OCI-LY7 (cell line): Measurements from ENCODE around the gene GLMP. TPM values are rescaled to one million over a fixed set of nuclear protein-coding genes. Genes with fewer than 3 reads are reported as not detected.

ENCODE experiments used
- BruUV-seq: library from RNA; stranded (reverse); fragments of 400-500 nt; replicated peaks from 2 replicates; lab custom pipeline; 2021; lab: Mats Ljungman, UMichigan
- CTCF ChIA-PET: fragments of 300-600 bp; sonication (Branson Sonifier 250); formaldehyde crosslinking; loops from one replicate; lab custom pipeline; 2022; ENCODE audit warnings: antibody characterized with exemption; ENCODE audit not compliant: unreplicated experiment; lab: Charles Lee
- POLR2A ChIA-PET: fragments of 300-600 bp; sonication (Branson Sonifier 250); formaldehyde crosslinking; loops from one replicate; lab custom pipeline; 2022; ENCODE audit warnings: antibody characterized with exemption; lab: Charles Lee
- DNase-seq: peaks from one replicate; pipeline ENCODE4 v3.0.0-alpha.2; 2015; ENCODE audit warnings: low spot score
- H2AFZ ChIP-seq: fragments of 200-600 bp; sonication (generic), shearing (Covaris generic); 2 replicates; pipeline ENCODE4 v1.6.1; 2014; ENCODE audit warnings: mild to moderate bottlenecking, antibody characterized with exemption, low read length, moderate library complexity
- H3K27ac ChIP-seq: fragments of 200-600 bp; sonication (generic); 2 replicates; pipeline ENCODE4 v1.5.1; 2014; ENCODE audit warnings: mixed run types, low read depth, mild to moderate bottlenecking, moderate library complexity, low read length, inconsistent platforms; ENCODE audit not compliant: poor library complexity, severe bottlenecking
- H3K36me3 ChIP-seq: fragments of 200-600 bp; sonication (generic); 2 replicates; pipeline ENCODE4 v1.6.1; 2014; ENCODE audit warnings: mild to moderate bottlenecking, antibody characterized with exemption, low read length, moderate library complexity, mixed read lengths; ENCODE audit not compliant: insufficient read depth
- H3K4me1 ChIP-seq: fragments of 200-600 bp; sonication (generic); 2 replicates; pipeline ENCODE4 v1.5.1; 2014; ENCODE audit warnings: mild to moderate bottlenecking, low read length; ENCODE audit not compliant: insufficient read depth, poor library complexity, severe bottlenecking
- H3K4me2 ChIP-seq: fragments of 200-600 bp; sonication (generic); 2 replicates; pipeline ENCODE4 v1.6.1; 2014; ENCODE audit warnings: mild to moderate bottlenecking, low read length
- H3K4me3 ChIP-seq: fragments of 200-600 bp; sonication (generic); 2 replicates; pipeline ENCODE4 v1.5.1; 2014; ENCODE audit warnings: mild to moderate bottlenecking, low read depth, low read length; ENCODE audit not compliant: poor library complexity, severe bottlenecking
- H3K79me2 ChIP-seq: fragments of 200-600 bp; sonication (generic); 2 replicates; pipeline ENCODE4 v1.6.1; 2016; ENCODE audit warnings: low read depth, mild to moderate bottlenecking, low read length, moderate library complexity, mixed read lengths; ENCODE audit not compliant: insufficient read depth
- H3K9me2 ChIP-seq: fragments of 200-600 bp; sonication (generic); 2 replicates; pipeline ENCODE4 v1.6.1; 2016; ENCODE audit warnings: mild to moderate bottlenecking, low read length, mixed read lengths; ENCODE audit not compliant: insufficient read depth
- H3K9me3 ChIP-seq: fragments of 200-600 bp; sonication (generic); 2 replicates; pipeline ENCODE4 v1.6.1; 2014; ENCODE audit warnings: mild to moderate bottlenecking, mixed run types, low read length, mixed read lengths
- H4K20me1 ChIP-seq: fragments of 200-600 bp; sonication (generic); 2 replicates; pipeline ENCODE4 v1.6.1; 2014; ENCODE audit warnings: mild to moderate bottlenecking, antibody characterized with exemption, low read length, moderate library complexity, mixed read lengths; ENCODE audit not compliant: insufficient read depth
- EZH2phosphoT487 ChIP-seq: fragments of 200-600 bp; sonication (generic); IDR thresholded peaks from 2 replicates; pipeline ENCODE4 v1.6.1; 2018; ENCODE audit warnings: low read depth, borderline replicate concordance, mild to moderate bottlenecking, mixed run types, antibody characterized with exemption, low read length, moderate library complexity, mixed read lengths
- intact Hi-C: fragments of 100-400 bp; cut with micrococcal nuclease; formaldehyde crosslinking; loops from one replicate; pipeline ENCODE4 v1.10.0; 2022; ENCODE audit not compliant: unreplicated experiment
- total RNA-seq, 2 experiments: library from RNA; depleted of rRNA in 1 of 2; stranded (reverse); fragments of >200 nt in 1 of 2; shearing (Covaris generic) in 1 of 2; gene quantifications; 2 replicates each; pipeline ENCODE4 v1.2.3, GENCODE V29; 2014 to 2022
- TF ChIP-seq, protein P1 (sequence below): fragments of 200-600 bp; sonication (generic); conservative IDR thresholded peaks from 2 replicates; pipeline ENCODE4 v1.5.1; 2014; ENCODE audit warnings: mild to moderate bottlenecking, antibody characterized with exemption, low read length, moderate library complexity, mixed read lengths

The GLMP gene
- total RNA-seq, 2 experiments from 2014 or later, result 0.60 to 4.9 TPM

DNA sequence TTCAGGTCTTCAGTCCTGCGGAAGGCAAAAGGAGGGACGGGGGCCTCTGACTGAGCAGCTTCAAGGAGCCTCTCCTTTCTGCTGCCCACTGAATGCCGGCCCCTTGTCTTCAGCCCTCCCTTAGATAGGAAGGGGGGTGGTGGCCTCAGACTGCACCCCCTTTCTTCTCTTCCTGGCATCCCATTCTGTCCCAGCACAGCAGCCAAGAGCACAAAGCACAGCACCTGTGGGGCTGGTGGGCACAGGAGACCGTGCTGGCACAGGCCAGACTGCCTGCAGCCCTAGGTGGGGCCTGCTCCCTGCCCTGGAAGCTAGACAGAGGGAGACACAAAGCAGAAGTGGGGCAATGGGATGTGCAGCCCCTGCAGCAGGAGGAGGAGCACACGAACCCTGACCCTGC, 45.9 kb downstream of the GLMP start:
- no peaks in the 10 kb centered on the region; the same call in 1 of the 2 replicates for H4K20me1 ChIP-seq
- DNase-seq, result no peak
- no peak overlapping the region for H2AFZ ChIP-seq
- POLR2A ChIA-PET, result no interaction called here
- H3K4me3 ChIP-seq, result no peak overlapping the region
- no peak overlapping the region for H3K4me2 ChIP-seq
- no peak overlapping the region for H3K27ac ChIP-seq
- no peaks in the 10 kb centered on the region for H3K9me3 ChIP-seq
- BruUV-seq, result no TSS peak
- TF ChIP-seq EZH2phosphoT487, result no peak
- TF ChIP-seq, protein P1, sequence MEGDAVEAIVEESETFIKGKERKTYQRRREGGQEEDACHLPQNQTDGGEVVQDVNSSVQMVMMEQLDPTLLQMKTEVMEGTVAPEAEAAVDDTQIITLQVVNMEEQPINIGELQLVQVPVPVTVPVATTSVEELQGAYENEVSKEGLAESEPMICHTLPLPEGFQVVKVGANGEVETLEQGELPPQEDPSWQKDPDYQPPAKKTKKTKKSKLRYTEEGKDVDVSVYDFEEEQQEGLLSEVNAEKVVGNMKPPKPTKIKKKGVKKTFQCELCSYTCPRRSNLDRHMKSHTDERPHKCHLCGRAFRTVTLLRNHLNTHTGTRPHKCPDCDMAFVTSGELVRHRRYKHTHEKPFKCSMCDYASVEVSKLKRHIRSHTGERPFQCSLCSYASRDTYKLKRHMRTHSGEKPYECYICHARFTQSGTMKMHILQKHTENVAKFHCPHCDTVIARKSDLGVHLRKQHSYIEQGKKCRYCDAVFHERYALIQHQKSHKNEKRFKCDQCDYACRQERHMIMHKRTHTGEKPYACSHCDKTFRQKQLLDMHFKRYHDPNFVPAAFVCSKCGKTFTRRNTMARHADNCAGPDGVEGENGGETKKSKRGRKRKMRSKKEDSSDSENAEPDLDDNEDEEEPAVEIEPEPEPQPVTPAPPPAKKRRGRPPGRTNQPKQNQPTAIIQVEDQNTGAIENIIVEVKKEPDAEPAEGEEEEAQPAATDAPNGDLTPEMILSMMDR, result no peak
- no peaks in the 10 kb centered on the region for H3K79me2 ChIP-seq
- CTCF ChIA-PET, result no interaction called here
- H3K4me1 ChIP-seq, result no peaks in the 10 kb centered on the region
- peaks cover 63% of the 10 kb centered on the region for H3K36me3 ChIP-seq
- intact Hi-C loops, result no loop called here
- H3K9me2 ChIP-seq, result no peaks in the 10 kb centered on the region

DNA sequence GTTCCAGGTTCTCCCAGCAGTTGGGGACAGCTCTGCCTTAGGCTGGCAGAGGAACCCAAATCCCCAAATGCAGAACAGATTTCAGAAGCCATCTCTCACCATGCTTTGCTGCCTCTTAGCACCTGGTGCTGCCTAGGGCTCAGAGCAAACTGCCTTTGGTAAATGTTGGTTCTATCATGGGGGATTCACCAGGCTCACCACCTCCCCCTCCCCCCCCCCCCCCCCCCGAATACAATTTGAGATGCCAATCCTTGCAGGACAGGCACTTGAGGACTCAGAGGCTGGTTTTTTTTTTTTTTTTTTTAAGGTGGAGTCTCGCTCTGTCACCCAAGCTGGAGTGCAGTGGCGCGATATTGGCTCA, 47.2 kb downstream of the GLMP start:
- intact Hi-C loops, result no loop called here
- Histone ChIP-seq H3K79me2 (no peaks in the 10 kb centered on the region), H3K27ac (no peak overlapping the region), H4K20me1 (no peaks in the 10 kb centered on the region; the same call in 1 of the 2 replicates), H2AFZ (no peak overlapping the region), H3K9me2 (no peaks in the 10 kb centered on the region), H3K36me3 (peaks cover 50% of the 10 kb centered on the region), H3K4me3 (no peak overlapping the region), H3K4me1 (no peaks in the 10 kb centered on the region), H3K4me2 (no peak overlapping the region), H3K9me3 (no peaks in the 10 kb centered on the region)
- DNase-seq, result no peak
- POLR2A ChIA-PET, result interaction anchor here (0.6 kb wide), 1 partner anchor 99 kb away, joined by 3 read pairs; no protein-coding TSS in a partner anchor
- TF ChIP-seq, protein P1, result no peak
- no peak for TF ChIP-seq EZH2phosphoT487
- CTCF ChIA-PET, result no interaction called here
- BruUV-seq, result no TSS peak

DNA sequence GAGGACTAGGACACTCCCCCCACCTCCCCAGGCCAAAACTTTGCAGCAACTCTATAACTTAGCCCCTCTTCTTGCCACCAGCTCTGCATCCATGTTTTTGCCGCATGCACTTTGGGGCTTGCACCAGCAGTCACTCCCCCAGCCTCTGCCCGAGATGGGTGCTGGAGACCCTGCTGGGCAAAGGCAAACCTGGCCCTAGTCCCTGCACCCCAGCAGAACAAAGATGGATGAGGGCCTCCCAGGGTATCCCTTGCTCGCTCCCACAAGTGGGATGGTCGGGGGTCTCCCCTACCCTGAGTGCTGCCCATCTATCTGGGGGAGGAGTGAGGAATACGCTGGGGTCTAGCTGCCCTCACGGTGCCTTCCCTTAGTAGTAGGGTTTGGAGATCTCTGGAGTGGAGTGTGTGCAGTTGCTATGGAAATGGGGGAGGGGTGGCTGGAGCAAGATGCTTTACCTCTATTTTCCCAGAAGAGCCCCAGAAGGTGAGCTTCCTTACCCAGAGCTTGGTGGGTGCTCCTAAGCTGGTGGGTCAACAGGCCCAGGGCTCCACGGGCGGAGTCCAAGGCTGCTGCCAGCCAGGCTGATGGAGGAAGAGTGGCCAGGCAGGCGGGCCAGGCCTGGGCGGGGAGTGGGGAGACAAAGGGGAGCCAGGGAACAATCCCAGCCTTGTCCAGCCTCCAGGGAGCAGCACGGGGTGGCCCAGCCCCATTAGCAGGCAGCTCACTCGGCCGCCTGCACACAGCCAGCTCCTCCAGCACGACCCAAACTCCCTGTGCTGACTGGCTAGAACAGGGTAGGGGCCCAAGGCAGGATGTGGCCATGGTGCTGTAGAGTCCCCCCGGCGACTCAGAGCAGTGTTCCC, 47.8 kb downstream of the GLMP start, which contains the start of gene PAQR6:
Gene PAQR6 (minus strand): TSS at position 597 of the 863 bp plus-strand sequence. CDS start 1,325 bp downstream, outside the sequence.
- no peaks in the 10 kb centered on the region for H3K4me1 ChIP-seq
- peaks cover 44% of the 10 kb centered on the region for H3K36me3 ChIP-seq
- H3K4me3 ChIP-seq, result no peak within 1 kb of the TSS
- TF ChIP-seq, protein P1, result no peak
- TF ChIP-seq EZH2phosphoT487, result no peak
- no peaks in the 10 kb centered on the region; the same call in 1 of the 2 replicates for H4K20me1 ChIP-seq
- H3K27ac ChIP-seq, result no peak within 1 kb of the TSS
- CTCF ChIA-PET, result no interaction called here
- DNase-seq, result no peak
- POLR2A ChIA-PET, result no interaction called here
- no peaks in the 10 kb centered on the region for H3K9me3 ChIP-seq
- intact Hi-C loops, result no loop called here
- no peak within 1 kb of the TSS for H2AFZ ChIP-seq
- BruUV-seq, result no TSS peak
- no peaks in the 10 kb centered on the region for H3K9me2 ChIP-seq
- H3K4me2 ChIP-seq, result no peak within 1 kb of the TSS
- no peaks in the 10 kb centered on the region for H3K79me2 ChIP-seq
